HL-60 (cell line): Measurements from ENCODE around the gene VSIG1.

Experiments
- DNase-seq, 2 experiments: peaks; one replicate each; pipeline ENCODE4 v3.0.0-alpha.2; 2010 to 2020; ENCODE audit warnings: low read depth in 1 of 2, low spot score in 1 of 2
- H3K27ac ChIP-seq: fragments of 250-450 bp; sonication (Bioruptor Pico); replicated peaks from 2 replicates; pipeline ENCODE4 v1.5.1; 2020; ENCODE audit warnings: mild to moderate bottlenecking, moderate library complexity
- H3K27me3 ChIP-seq: fragments of 250-450 bp; sonication (Bioruptor Pico); 2 replicates; pipeline ENCODE4 v1.5.1; 2021; ENCODE audit warnings: mild to moderate bottlenecking, moderate library complexity; ENCODE audit not compliant: insufficient read depth, poor library complexity, severe bottlenecking
- H3K4me3 ChIP-seq: replicated peaks from 2 replicates; pipeline ENCODE4 v1.5.1; 2011; ENCODE audit warnings: mild to moderate bottlenecking, control low read depth, low read length; ENCODE audit not compliant: insufficient read depth
- CTCF ChIP-seq: IDR thresholded peaks from one replicate; pipeline ENCODE4 v1.5.1; 2011; ENCODE audit warnings: low read length, control low read depth, inconsistent platforms; ENCODE audit not compliant: insufficient read depth
- GABPA ChIP-seq: IDR thresholded peaks from 2 replicates; pipeline ENCODE4 v1.6.1; 2012; ENCODE audit warnings: low read depth
- POLR2AphosphoS5 ChIP-seq: IDR thresholded peaks from 2 replicates; pipeline ENCODE4 v1.6.1; 2012; ENCODE audit warnings: low read depth
- REST ChIP-seq: IDR thresholded peaks from 2 replicates; pipeline ENCODE4 v1.6.1; 2012; ENCODE audit warnings: low read depth; ENCODE audit not compliant: insufficient replicate concordance
- SPI1 ChIP-seq: IDR thresholded peaks from 2 replicates; pipeline ENCODE4 v1.6.1; 2012; ENCODE audit warnings: low read depth, mild to moderate bottlenecking, borderline replicate concordance

VSIG1 gene

DNA sequence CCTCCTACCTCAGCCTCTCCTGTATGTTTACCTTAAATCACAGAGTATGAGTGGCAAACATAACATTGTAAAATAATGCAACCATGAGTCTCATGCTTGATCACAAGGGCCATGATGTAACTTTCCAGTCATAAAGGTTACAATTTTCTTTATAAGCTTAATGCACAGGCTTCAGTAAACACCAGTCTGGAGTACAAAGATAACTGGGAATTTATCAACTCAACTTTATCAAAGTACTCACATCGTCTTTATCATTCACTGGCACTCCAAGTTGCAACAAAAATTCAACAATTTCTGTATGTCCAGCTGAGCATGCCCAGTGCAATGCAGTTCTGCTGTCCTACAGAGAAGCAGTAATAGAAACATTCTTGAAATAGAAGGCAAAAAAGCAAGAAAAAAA lies 43.6 kb downstream of the VSIG1 start:
- H3K4me3 ChIP-seq, result no peak overlapping the region
- DNase-seq, result no peak
- TF ChIP-seq REST (no peak), POLR2AphosphoS5 (no peak), GABPA (no peak), CTCF (no peak), SPI1 (no peak)
- H3K27me3 ChIP-seq, result no peaks in the 10 kb centered on the region
- H3K27ac ChIP-seq, result no peak overlapping the region

DNA sequence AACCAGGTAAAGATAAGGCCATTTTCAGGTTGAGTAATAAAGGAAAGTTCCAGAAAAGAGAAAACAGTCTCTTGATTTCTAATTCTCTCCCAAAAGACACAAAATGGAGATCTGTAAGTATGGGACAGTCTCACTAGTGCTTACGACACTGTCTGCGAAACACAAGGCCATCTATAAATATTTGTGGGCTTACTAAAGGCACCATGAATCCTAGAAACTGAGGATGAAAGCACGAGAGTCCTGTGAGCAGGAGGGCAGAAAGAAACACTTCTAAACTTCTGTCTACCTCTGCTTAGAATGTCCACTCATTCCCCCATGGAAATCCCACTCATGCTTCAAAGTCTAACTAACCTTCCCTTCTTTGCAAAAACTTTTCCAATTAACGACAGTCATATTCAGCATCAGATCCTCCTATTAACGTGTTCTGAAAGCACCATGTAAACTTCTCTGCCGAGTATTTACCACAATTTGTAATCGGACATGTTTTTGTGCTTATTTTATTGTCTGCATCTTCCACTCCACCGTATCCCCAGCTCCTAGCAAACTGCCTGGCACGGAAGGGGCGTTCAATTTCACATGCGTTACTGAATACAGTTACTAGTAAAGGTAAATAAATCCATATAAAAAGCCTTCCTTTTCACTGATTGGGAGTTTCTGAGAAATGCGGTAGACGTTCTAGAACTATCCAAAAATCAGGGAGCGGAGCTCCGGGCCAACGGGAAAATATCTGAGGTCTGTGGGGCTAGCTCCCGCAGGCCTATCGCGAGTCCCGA lies 45.8 kb downstream of the VSIG1 start:
- no peak for DNase-seq
- H3K27ac ChIP-seq, result peak overlapping the region; percentile 78
- H3K27me3 ChIP-seq, result no peaks in the 10 kb centered on the region
- peak overlapping the region; percentile 60 for H3K4me3 ChIP-seq
- no peak for TF ChIP-seq CTCF
- no peak for TF ChIP-seq REST
- no peak for TF ChIP-seq POLR2AphosphoS5
- TF ChIP-seq GABPA, result no peak

DNA sequence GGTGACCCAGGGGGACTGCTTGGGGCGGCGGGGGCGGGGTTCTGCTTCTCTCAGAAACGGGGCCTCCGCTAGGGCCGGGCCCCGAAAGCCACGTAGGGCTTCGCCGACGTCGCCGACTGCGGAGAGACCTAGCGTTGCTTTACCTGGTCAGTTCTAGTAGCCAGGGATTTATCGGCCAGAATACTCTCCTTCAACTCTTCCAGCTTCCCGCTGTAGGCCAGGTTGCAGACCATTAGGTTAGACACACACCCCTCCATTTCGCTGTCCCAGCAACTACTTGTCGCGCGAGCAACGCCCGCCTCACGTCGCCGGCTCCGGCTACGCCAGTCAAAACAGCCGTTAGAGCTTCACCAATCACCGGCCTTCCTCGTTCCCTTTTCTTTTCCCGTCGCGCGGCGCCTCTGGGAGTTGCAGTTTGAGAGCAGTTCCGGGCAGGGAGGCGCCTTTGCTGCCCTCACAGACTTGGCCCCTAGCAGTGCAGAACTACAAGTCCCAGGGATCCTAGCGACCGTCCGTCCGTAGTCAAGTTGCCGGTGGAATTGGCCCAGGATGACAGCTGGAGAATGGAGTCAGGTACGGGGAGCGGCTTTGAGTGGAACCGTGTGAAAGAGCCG lies 46.5 kb downstream of the VSIG1 start, which contains the start of the genes ATG4A and PSMD10:
ATG4A (plus strand) TSS at position 515 of the 614 bp plus-strand sequence; CDS start at position 564, 49 bp downstream.
PSMD10 (minus strand) TSS at position 279 of the 614 bp plus-strand sequence; CDS start at position 257, 22 bp downstream.
- peak; percentile 70 to 94 for DNase-seq
- peak within 1 kb of the TSS; percentile 60 for H3K4me3 ChIP-seq
- H3K27ac ChIP-seq, result peak within 1 kb of the TSS; percentile 78
- TF ChIP-seq GABPA (peak; percentile 64), CTCF (no peak), SPI1 (peak; percentile 16; the same call in 1 of the 2 replicates), POLR2AphosphoS5 (peak; percentile 55; the same call in 1 of the 2 replicates)
- H3K27me3 ChIP-seq, result no peaks in the 10 kb centered on the region
